Prostate gland (tissue), 2 donors: ENCODE measurements around the gene TOR1AIP1.
A peak's percentile ranks its signal among the peaks of the same experiment; 100 is the strongest.

Source experiments
- POLR2A ChIP-seq: fragments of 450-650 bp; IDR thresholded peaks from one replicate; pipeline ENCODE4 v1.6.1; 2016; ENCODE audit warnings: antibody characterized with exemption, mild to moderate bottlenecking
- POLR2AphosphoS5 ChIP-seq: sonication (generic); formaldehyde crosslinking; IDR thresholded peaks from one replicate; pipeline ENCODE4 v1.6.1; 2017; ENCODE audit warnings: antibody characterized with exemption
- TF ChIP-seq, protein P1 (sequence below), 4 experiments: fragments of 200-600 bp in 2 of 4; fragments of 450-650 bp in 2 of 4; sonication (generic) in 2 of 4; IDR thresholded peaks; 1 replicate in 3 of 4; 2 replicates in 1 of 4; pipeline ENCODE4 v1.5.1; 2016 to 2019; ENCODE audit warnings: antibody characterized with exemption in 4 of 4, mild to moderate bottlenecking in 2 of 4, moderate library complexity in 2 of 4

- TF ChIP-seq, protein P1, sequence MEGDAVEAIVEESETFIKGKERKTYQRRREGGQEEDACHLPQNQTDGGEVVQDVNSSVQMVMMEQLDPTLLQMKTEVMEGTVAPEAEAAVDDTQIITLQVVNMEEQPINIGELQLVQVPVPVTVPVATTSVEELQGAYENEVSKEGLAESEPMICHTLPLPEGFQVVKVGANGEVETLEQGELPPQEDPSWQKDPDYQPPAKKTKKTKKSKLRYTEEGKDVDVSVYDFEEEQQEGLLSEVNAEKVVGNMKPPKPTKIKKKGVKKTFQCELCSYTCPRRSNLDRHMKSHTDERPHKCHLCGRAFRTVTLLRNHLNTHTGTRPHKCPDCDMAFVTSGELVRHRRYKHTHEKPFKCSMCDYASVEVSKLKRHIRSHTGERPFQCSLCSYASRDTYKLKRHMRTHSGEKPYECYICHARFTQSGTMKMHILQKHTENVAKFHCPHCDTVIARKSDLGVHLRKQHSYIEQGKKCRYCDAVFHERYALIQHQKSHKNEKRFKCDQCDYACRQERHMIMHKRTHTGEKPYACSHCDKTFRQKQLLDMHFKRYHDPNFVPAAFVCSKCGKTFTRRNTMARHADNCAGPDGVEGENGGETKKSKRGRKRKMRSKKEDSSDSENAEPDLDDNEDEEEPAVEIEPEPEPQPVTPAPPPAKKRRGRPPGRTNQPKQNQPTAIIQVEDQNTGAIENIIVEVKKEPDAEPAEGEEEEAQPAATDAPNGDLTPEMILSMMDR (IDR thresholded peaks at IDR 0.05), result peak in 1 of 4 experiments; percentile 42
- TF ChIP-seq POLR2AphosphoS5, result peak; percentile 99
- peak; percentile 97 for TF ChIP-seq POLR2A
These were observed 4.4 kb upstream of the TOR1AIP1 start, which contains the start of gene TOR1AIP2 for GRCh38 chr1:179877586-179878265.
